Transverse colon (tissue), 4 donors: Measurements from ENCODE around the gene KIF21A. TPM values are rescaled to one million over a fixed set of nuclear protein-coding genes. Genes with fewer than 3 reads are reported as not detected.

Source experiments
- DNase-seq: peaks from one replicate; pipeline ENCODE4 v3.0.0-alpha.2; 2019
- H3K27ac ChIP-seq, 4 donors: fragments of 200-600 bp; sonication (generic); 2 replicates each; pipeline ENCODE4 v1.5.1; 2016 to 2018; ENCODE audit warnings: inconsistent platforms in 4 of 4
- H3K27me3 ChIP-seq: fragments of 200-600 bp; sonication (generic); 2 replicates; pipeline ENCODE4 v1.5.1; 2017; ENCODE audit warnings: inconsistent platforms
- H3K36me3 ChIP-seq, 4 donors: fragments of 200-600 bp; sonication (generic); 2 replicates each; pipeline ENCODE4 v1.5.1; 2017 to 2019; ENCODE audit warnings: inconsistent platforms in 4 of 4
- H3K4me1 ChIP-seq, 4 donors: fragments of 200-600 bp; sonication (generic); 2 replicates each; pipeline ENCODE4 v1.5.1; 2017 to 2020; ENCODE audit warnings: inconsistent platforms in 4 of 4
- H3K4me3 ChIP-seq, 4 donors: fragments of 200-600 bp; sonication (generic); 1 replicate in 1 of 4; 2 replicates in 3 of 4; pipeline versions ENCODE4 v1.5.1 to v1.6.1; 2017 to 2019; ENCODE audit warnings: inconsistent platforms in 4 of 4
- H3K9me3 ChIP-seq, 2 donors: fragments of 200-600 bp; sonication (generic); 2 replicates each; pipeline ENCODE4 v1.5.1; 2017 to 2019; ENCODE audit warnings: inconsistent platforms in 2 of 2
- CTCF ChIP-seq, 5 experiments: fragments of 200-600 bp in 3 of 5; fragments of 450-650 bp in 2 of 5; sonication (generic) in 3 of 5; IDR thresholded peaks; 1 replicate in 2 of 5; 2 replicates in 3 of 5; pipeline ENCODE4 v1.5.1; 2016 to 2017; ENCODE audit warnings: antibody characterized with exemption in 5 of 5, inconsistent platforms in 3 of 5, mild to moderate bottlenecking in 2 of 5, moderate library complexity in 1 of 5
- EP300 ChIP-seq: sonication (generic); formaldehyde crosslinking; IDR thresholded peaks from one replicate; pipeline ENCODE4 v1.6.1; 2017; ENCODE audit warnings: antibody characterized with exemption, low read depth
- POLR2A ChIP-seq: fragments of 450-650 bp; IDR thresholded peaks from one replicate; pipeline ENCODE4 v1.6.1; 2016; ENCODE audit warnings: antibody characterized with exemption, mild to moderate bottlenecking, moderate library complexity
- POLR2AphosphoS5 ChIP-seq, 3 donors: sonication (generic); formaldehyde crosslinking; IDR thresholded peaks; one replicate each; pipeline ENCODE4 v1.6.1; 2016; ENCODE audit warnings: antibody characterized with exemption in 3 of 3
- WGBS, 2 donors: methylation state at CpG; one replicate each; pipeline ENCODE4 v1.1.5; 2018; ENCODE audit warnings: low coverage in 1 of 2; 5-methylcytosine and 5-hydroxymethylcytosine counted together
- in situ Hi-C, 4 donors: fragments of 200-750 bp; cut with MboI; loops; one replicate each; pipeline versions ENCODE4 v1.15.0 to v1.15.1; 2017; ENCODE audit warnings: low sequenced_read_pairs in 3 of 4, low pct_ligation_motif_present in 1 of 4, low pct_unique_long_range_greater_than_20kb in 1 of 4
- intact Hi-C: fragments of 100-400 bp; cut with DNase I; formaldehyde crosslinking; loops from one replicate; pipeline ENCODE4 v1.15.1; 2023; ENCODE audit warnings: low total_unique reads
- total RNA-seq, 4 donors: library from RNA; depleted of rRNA; stranded (reverse); fragments of >200 nt; gene quantifications; one replicate each; pipeline ENCODE4 v1.1.0, GENCODE V29; 2016

KIF21A gene
- total RNA-seq, 4 donors from 2014 or later = 23.6 to 40.6 (median 31.9) TPM

- WGBS, 2 donors = 79 to 86% methylated on average over 2 of the region's 2 CpGs
These were observed 22.9 kb downstream of the KIF21A start for GRCh38 chr12:39420043-39420442.

GRCh38 chr12:39419471-39419870, 23.4 kb downstream of the KIF21A start:
- no peak for DNase-seq
- Histone ChIP-seq H3K4me3 (no peak overlapping the region), H3K36me3 (no peaks in the 10 kb centered on the region), H3K9me3 (no peaks in the 10 kb centered on the region), H3K27ac (no peak overlapping the region), H3K4me1 (no peaks in the 10 kb centered on the region), H3K27me3 (no peaks in the 10 kb centered on the region)
- TF ChIP-seq POLR2AphosphoS5 (IDR thresholded peaks at IDR 0.05) = no peak
- no peak for TF ChIP-seq POLR2A
- no peak for TF ChIP-seq CTCF (IDR thresholded peaks at IDR 0.05)
- TF ChIP-seq EP300 = no peak
- in situ Hi-C loops = no loop called here
- 97 to 99% methylated on average over 2 of the region's 2 CpGs for WGBS, 2 donors
- intact Hi-C loops = no loop called here

More at GRCh38 chr12:39420043-39420442, 22.9 kb downstream of the KIF21A start:
- no peak overlapping the region for H3K4me3 ChIP-seq
- TF ChIP-seq EP300 = no peak
- TF ChIP-seq CTCF (IDR thresholded peaks at IDR 0.05) = no peak
- no peak for TF ChIP-seq POLR2AphosphoS5 (IDR thresholded peaks at IDR 0.05)
- TF ChIP-seq POLR2A = no peak
- in situ Hi-C loops (no loop called here), intact Hi-C loops (no loop called here)
- H3K27ac ChIP-seq = no peak overlapping the region
- no peaks in the 10 kb centered on the region for H3K36me3 ChIP-seq
- H3K9me3 ChIP-seq = no peaks in the 10 kb centered on the region
- no peak for DNase-seq
- no peaks in the 10 kb centered on the region for H3K27me3 ChIP-seq
- H3K4me1 ChIP-seq = no peaks in the 10 kb centered on the region

GRCh38 chr12:39417916-39418315, 25.0 kb downstream of the KIF21A start:
- Histone ChIP-seq H3K27me3 (no peaks in the 10 kb centered on the region), H3K4me1 (peaks cover 0 to 4% (median 0%) of the 10 kb centered on the region in 4 donors), H3K4me3 (no peak overlapping the region), H3K27ac (no peak overlapping the region), H3K36me3 (no peaks in the 10 kb centered on the region), H3K9me3 (no peaks in the 10 kb centered on the region)
- TF ChIP-seq CTCF (IDR thresholded peaks at IDR 0.05) = no peak
- TF ChIP-seq EP300 = no peak
- TF ChIP-seq POLR2A = no peak
- no peak for DNase-seq
- WGBS, 2 donors = 97% methylated on average over 2 of the region's 2 CpGs; no CpG with 5 or more reads in 1 of the 2 donors
- in situ Hi-C loops = no loop called here
- intact Hi-C loops = no loop called here

- WGBS, 2 donors = 81 to 82% methylated on average over 2 of the region's 2 CpGs
- Histone ChIP-seq H3K36me3 (no peaks in the 10 kb centered on the region), H3K9me3 (no peaks in the 10 kb centered on the region), H3K4me3 (no peak overlapping the region), H3K27ac (no peak overlapping the region), H3K4me1 (peaks cover 0 to 4% (median 0%) of the 10 kb centered on the region in 4 donors), H3K27me3 (no peaks in the 10 kb centered on the region)
- DNase-seq = no peak
- in situ Hi-C loops (no loop called here), intact Hi-C loops (no loop called here)
- TF ChIP-seq CTCF (IDR thresholded peaks at IDR 0.05) (no peak), POLR2A (no peak), POLR2AphosphoS5 (IDR thresholded peaks at IDR 0.05) (no peak), EP300 (no peak)
These were observed 28.8 kb downstream of the KIF21A start for GRCh38 chr12:39413836-39414771.
